PC-3 (cell line): Measurements from ENCODE around the gene PRRC2B. TPM values are rescaled to one million over a fixed set of nuclear protein-coding genes. Genes with fewer than 3 reads are reported as not detected.
"Not testable (repeated sequence)": the region's sequence is repeated elsewhere in the genome, so short reads cannot be mapped to it uniquely, and the experiment has no call there.

Experiments
- ATAC-seq: fragments of 200-7000 bp; cut with Tn5 transposase; 2 replicates; pipeline ENCODE4 v1.9.1; 2020; ENCODE audit warnings: mild to moderate bottlenecking, moderate library complexity
- BruUV-seq: library from RNA; stranded (reverse); fragments of 400-500 nt; replicated peaks from 2 replicates; lab custom pipeline; 2021; lab: Mats Ljungman, UMichigan
- CTCF ChIA-PET: fragments of 300-600 bp; sonication (Branson Sonifier 250); formaldehyde crosslinking; loops from one replicate; lab custom pipeline; 2022; ENCODE audit warnings: antibody characterized with exemption; lab: Charles Lee
- POLR2A ChIA-PET: fragments of 300-600 bp; sonication (Branson Sonifier 250); formaldehyde crosslinking; loops from one replicate; lab custom pipeline; 2022; ENCODE audit warnings: antibody characterized with exemption; ENCODE audit not compliant: unreplicated experiment; lab: Charles Lee
- DNase-seq: peaks from one replicate; pipeline ENCODE4 v3.0.0-alpha.2; 2015
- H2AFZ ChIP-seq: fragments of 300-600 bp; sonication (generic); 2 replicates; pipeline ENCODE4 v1.6.0; 2016; ENCODE audit warnings: antibody characterized with exemption, low read length
- H3F3A ChIP-seq: fragments of 300-600 bp; sonication (generic); one replicate; pipeline ENCODE4 v1.6.0; 2017; ENCODE audit warnings: antibody characterized with exemption, low read length, control low read depth, mild to moderate bottlenecking; ENCODE audit not compliant: unreplicated experiment
- H3K27ac ChIP-seq: fragments of 300-600 bp; sonication (generic); 2 replicates; pipeline ENCODE4 v1.5.1; 2016; ENCODE audit warnings: mild to moderate bottlenecking, low read length
- H3K27me3 ChIP-seq: fragments of 300-600 bp; sonication (generic); 2 replicates; pipeline ENCODE4 v1.6.1; 2016; ENCODE audit warnings: low read length, mixed read lengths
- H3K36me3 ChIP-seq: fragments of 300-600 bp; sonication (generic); 2 replicates; pipeline ENCODE4 v1.6.1; 2016; ENCODE audit warnings: low read depth, mixed run types, low read length, mixed read lengths
- H3K4me1 ChIP-seq: fragments of 300-600 bp; sonication (generic); 2 replicates; pipeline ENCODE4 v1.5.1; 2016; ENCODE audit warnings: low read length; ENCODE audit not compliant: insufficient read depth
- H3K4me2 ChIP-seq: fragments of 300-600 bp; sonication (generic); 2 replicates; pipeline ENCODE4 v1.6.0; 2016; ENCODE audit warnings: low read length
- H3K4me3 ChIP-seq: fragments of 300-600 bp; sonication (generic); 2 replicates; pipeline ENCODE4 v1.5.1; 2016; ENCODE audit warnings: mild to moderate bottlenecking, low read length, mixed read lengths
- H3K79me2 ChIP-seq: fragments of 300-600 bp; sonication (generic); 2 replicates; pipeline ENCODE4 v1.6.1; 2017; ENCODE audit warnings: low read length, mixed read lengths
- H3K9ac ChIP-seq: fragments of 300-600 bp; sonication (generic); 2 replicates; pipeline ENCODE4 v1.6.0; 2016; ENCODE audit warnings: mild to moderate bottlenecking, low read length
- H3K9me2 ChIP-seq: fragments of 300-600 bp; sonication (generic); replicated peaks from 2 replicates; pipeline ENCODE4 v1.6.1; 2016; ENCODE audit warnings: mixed run types, low read length, mixed read lengths
- H3K9me3 ChIP-seq: fragments of 300-600 bp; sonication (generic); 2 replicates; pipeline ENCODE4 v1.6.1; 2016; ENCODE audit warnings: low read length, mixed read lengths
- H4K20me1 ChIP-seq: fragments of 300-600 bp; sonication (generic); 2 replicates; pipeline ENCODE4 v1.6.1; 2016; ENCODE audit warnings: low read length, mixed read lengths
- EZH2 ChIP-seq: fragments of 300-600 bp; sonication (generic); IDR thresholded peaks from one replicate; pipeline ENCODE4 v1.6.1; 2017; ENCODE audit warnings: antibody characterized with exemption, mild to moderate bottlenecking, low read length; ENCODE audit not compliant: unreplicated experiment
- EZH2phosphoT487 ChIP-seq: fragments of 300-600 bp; sonication (generic); IDR thresholded peaks from 2 replicates; pipeline ENCODE4 v1.6.1; 2018; ENCODE audit warnings: mild to moderate bottlenecking, antibody characterized with exemption, low read length, borderline replicate concordance
- intact Hi-C: fragments of 100-400 bp; cut with micrococcal nuclease; formaldehyde crosslinking; loops from 2 replicates; pipeline ENCODE4 v1.9.0; 2023
- total RNA-seq: library from RNA; depleted of rRNA; stranded (reverse); fragments of >200 nt; gene quantifications from 2 replicates; pipeline ENCODE4 v1.2.3, GENCODE V29; 2014
- TF ChIP-seq, protein P1 (sequence below): fragments of 300-600 bp; sonication (generic); conservative IDR thresholded peaks from 2 replicates; pipeline ENCODE4 v1.5.1; 2017; ENCODE audit warnings: antibody characterized with exemption, low read depth, mild to moderate bottlenecking, low read length

PRRC2B gene
- total RNA-seq, 1 experiment from 2014 or later, result 46.9 TPM

GRCh38 chr9:131349522-131349880 lies 44.4 kb upstream of the PRRC2B start:
- Histone ChIP-seq H3K9ac (no peak overlapping the region), H3K9me3 (no peaks in the 10 kb centered on the region), H2AFZ (peak overlapping the region; percentile 98), H3K27ac (no peak overlapping the region), H3K9me2 (no peaks in the 10 kb centered on the region), H3K79me2 (no peaks in the 10 kb centered on the region), H3K27me3 (no peaks in the 10 kb centered on the region), H3K4me2 (peak overlapping the region; percentile 97), H3K4me3 (peak overlapping the region; percentile 79), H3F3A (no peaks in the 10 kb centered on the region), H3K4me1 (peaks cover 5% of the 10 kb centered on the region; the same call in 1 of the 2 replicates), H4K20me1 (no peaks in the 10 kb centered on the region), H3K36me3 (no peaks in the 10 kb centered on the region)
- ChIA-PET CTCF (interaction anchor here (0.6 to 1.2 kb wide), 5 partner anchors 18 to 127 kb away, joined by 3 to 4 read pairs (median 3); no protein-coding TSS in a partner anchor), POLR2A (no interaction called here)
- DNase-seq, result no peak
- BruUV-seq, result no TSS peak
- TF ChIP-seq, protein P1, sequence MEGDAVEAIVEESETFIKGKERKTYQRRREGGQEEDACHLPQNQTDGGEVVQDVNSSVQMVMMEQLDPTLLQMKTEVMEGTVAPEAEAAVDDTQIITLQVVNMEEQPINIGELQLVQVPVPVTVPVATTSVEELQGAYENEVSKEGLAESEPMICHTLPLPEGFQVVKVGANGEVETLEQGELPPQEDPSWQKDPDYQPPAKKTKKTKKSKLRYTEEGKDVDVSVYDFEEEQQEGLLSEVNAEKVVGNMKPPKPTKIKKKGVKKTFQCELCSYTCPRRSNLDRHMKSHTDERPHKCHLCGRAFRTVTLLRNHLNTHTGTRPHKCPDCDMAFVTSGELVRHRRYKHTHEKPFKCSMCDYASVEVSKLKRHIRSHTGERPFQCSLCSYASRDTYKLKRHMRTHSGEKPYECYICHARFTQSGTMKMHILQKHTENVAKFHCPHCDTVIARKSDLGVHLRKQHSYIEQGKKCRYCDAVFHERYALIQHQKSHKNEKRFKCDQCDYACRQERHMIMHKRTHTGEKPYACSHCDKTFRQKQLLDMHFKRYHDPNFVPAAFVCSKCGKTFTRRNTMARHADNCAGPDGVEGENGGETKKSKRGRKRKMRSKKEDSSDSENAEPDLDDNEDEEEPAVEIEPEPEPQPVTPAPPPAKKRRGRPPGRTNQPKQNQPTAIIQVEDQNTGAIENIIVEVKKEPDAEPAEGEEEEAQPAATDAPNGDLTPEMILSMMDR, result no peak
- no peak for TF ChIP-seq EZH2
- TF ChIP-seq EZH2phosphoT487, result no peak
- intact Hi-C loops, result no loop called here
- ATAC-seq, result peak; percentile 27

- intact Hi-C loops, result loop anchor here (10.0 kb wide), 1 partner anchor 105 kb away; no protein-coding TSS in a partner anchor
- Histone ChIP-seq H3K27ac (no peak overlapping the region), H4K20me1 (no peaks in the 10 kb centered on the region), H3K9ac (no peak overlapping the region), H3K4me1 (peaks cover 5% of the 10 kb centered on the region; the same call in 1 of the 2 replicates), H2AFZ (peak overlapping the region; percentile 98), H3K79me2 (no peaks in the 10 kb centered on the region), H3K9me3 (no peaks in the 10 kb centered on the region), H3K27me3 (no peaks in the 10 kb centered on the region), H3K4me3 (peak overlapping the region; percentile 79), H3K36me3 (no peaks in the 10 kb centered on the region), H3F3A (no peaks in the 10 kb centered on the region), H3K4me2 (peak overlapping the region; percentile 97), H3K9me2 (no peaks in the 10 kb centered on the region)
- BruUV-seq, result no TSS peak
- no peak for TF ChIP-seq EZH2
- TF ChIP-seq EZH2phosphoT487, result no peak
- TF ChIP-seq, protein P1, result peak; percentile 77
- CTCF ChIA-PET, result interaction anchor here (0.5 to 1.2 kb wide), 8 partner anchors 18 to 126 kb away, joined by 3 to 5 read pairs (median 3); no protein-coding TSS in a partner anchor
- DNase-seq (peak; percentile 74), ATAC-seq (peak; percentile 98)
- POLR2A ChIA-PET, result no interaction called here
Observed at GRCh38 chr9:131349881-131350563, 43.9 kb upstream of the PRRC2B start.

DNA sequence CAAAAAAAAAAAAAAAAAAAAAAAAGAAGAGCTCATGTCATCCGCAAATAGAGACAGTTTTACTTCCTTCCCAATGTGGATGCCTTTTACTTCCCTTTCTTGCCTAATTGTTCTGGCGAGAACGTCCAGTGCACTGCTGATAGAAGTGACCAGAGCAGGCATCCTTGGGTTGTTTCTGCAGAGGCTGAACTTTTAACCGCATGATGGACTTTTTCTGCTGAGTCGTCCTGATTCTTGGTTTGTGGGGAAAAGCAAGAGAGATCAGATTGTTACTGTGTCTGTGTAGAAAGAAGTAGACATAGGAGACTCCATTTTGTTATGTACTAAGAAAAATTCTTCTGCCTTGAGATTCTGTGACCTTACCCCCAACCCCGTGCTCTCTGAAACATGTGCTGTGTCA lies 37.4 kb upstream of the PRRC2B start:
- H3K9ac ChIP-seq, H3K36me3 ChIP-seq, CTCF ChIA-PET, H3K79me2 ChIP-seq, BruUV-seq, POLR2A ChIA-PET, DNase-seq, H3K27me3 ChIP-seq, H3K4me2 ChIP-seq, ATAC-seq, H3F3A ChIP-seq, H2AFZ ChIP-seq, H3K4me3 ChIP-seq, H4K20me1 ChIP-seq, H3K9me2 ChIP-seq, H3K4me1 ChIP-seq, H3K9me3 ChIP-seq, H3K27ac ChIP-seq: not testable (repeated sequence)
- intact Hi-C loops, result loop anchor here (10.0 kb wide), 1 partner anchor 98 kb away; no protein-coding TSS in a partner anchor
